ENCODE data around the gene SLC1A5.

- no peak for TF ChIP-seq CTCF (IDR thresholded peaks at IDR 0.05)
- TF ChIP-seq REST (IDR thresholded peaks at IDR 0.05; ENCODE audit: insufficient read depth in 1 of 2, low read depth in 2 of 2, low read length in 1 of 2): no peak
- TF ChIP-seq SIN3A (IDR thresholded peaks at IDR 0.05; ENCODE audit: borderline replicate concordance, insufficient read depth, low read depth, low read length): no peak
These were observed 60.6 kb downstream of the SLC1A5 start for GRCh38 chr19:46727757-46728156.

Data from Panc1 (cell line).